Tibial nerve (tissue), 3 donors: ENCODE data around the gene PEX13.
"Not testable (repeated sequence)": the region's sequence is repeated elsewhere in the genome, so short reads cannot be mapped to it uniquely, and the experiment has no call there.

Experiments
- CTCF ChIP-seq, 5 experiments: fragments of 200-600 bp in 3 of 5; fragments of 450-650 bp in 2 of 5; sonication (generic) in 3 of 5; IDR thresholded peaks; one replicate each; pipeline ENCODE4 v1.5.1; 2016 to 2019; ENCODE audit warnings: antibody characterized with exemption in 5 of 5, mild to moderate bottlenecking in 3 of 5, moderate library complexity in 2 of 5
- POLR2A ChIP-seq, 2 donors: fragments of 450-650 bp; IDR thresholded peaks; one replicate each; pipeline ENCODE4 v1.6.1; 2017; ENCODE audit warnings: antibody characterized with exemption in 2 of 2, mild to moderate bottlenecking in 2 of 2, moderate library complexity in 2 of 2

GRCh38 chr2:60982066-60982465, 35.5 kb upstream of the PEX13 start:
- not testable (repeated sequence) for TF ChIP-seq CTCF, POLR2A (IDR thresholded peaks at IDR 0.05)
